Activated naive CD4-positive, alpha-beta T cell treated with anti-CD3 and anti-CD28 coated beads, Interleukin-2, amount 50 U/mL, for 16 hours (primary cell): ENCODE measurements around the gene PITPNM1.
"Not testable (repeated sequence)": the region's sequence is repeated elsewhere in the genome, so short reads cannot be mapped to it uniquely, and the experiment has no call there.

Experiments
- DNase-seq: peaks from one replicate; pipeline ENCODE4 v3.0.0-alpha.2; 2020

Gene PITPNM1

DNA sequence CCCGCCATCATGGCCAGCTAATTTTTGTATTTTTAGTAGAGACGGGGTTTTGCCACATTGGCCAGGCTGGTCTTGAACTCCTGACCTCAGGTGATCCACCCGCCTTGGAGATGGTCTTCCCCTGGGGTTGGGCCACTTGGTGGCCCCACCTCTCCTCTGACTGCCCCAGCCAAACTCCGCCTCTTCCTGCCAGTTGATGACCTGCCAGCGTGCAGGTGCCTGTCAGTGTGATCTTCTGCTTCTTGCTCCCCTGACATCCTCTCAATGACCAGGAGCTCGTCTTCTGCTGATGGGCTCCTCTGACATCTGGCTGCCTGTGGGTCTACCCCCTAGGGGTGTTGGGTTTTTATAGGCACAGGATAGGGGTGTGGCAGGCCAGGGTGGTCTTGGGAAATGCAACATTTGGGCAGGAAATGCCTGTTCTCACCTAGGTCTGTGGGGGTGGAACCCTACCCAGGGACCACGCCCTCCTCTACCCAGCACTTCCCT, 19.2 kb downstream of the PITPNM1 start:
- DNase-seq: not testable (repeated sequence)

- peak; percentile 65 for DNase-seq
Measured at GRCh38 chr11:67484847-67485311, 20.3 kb downstream of the PITPNM1 start.

DNA sequence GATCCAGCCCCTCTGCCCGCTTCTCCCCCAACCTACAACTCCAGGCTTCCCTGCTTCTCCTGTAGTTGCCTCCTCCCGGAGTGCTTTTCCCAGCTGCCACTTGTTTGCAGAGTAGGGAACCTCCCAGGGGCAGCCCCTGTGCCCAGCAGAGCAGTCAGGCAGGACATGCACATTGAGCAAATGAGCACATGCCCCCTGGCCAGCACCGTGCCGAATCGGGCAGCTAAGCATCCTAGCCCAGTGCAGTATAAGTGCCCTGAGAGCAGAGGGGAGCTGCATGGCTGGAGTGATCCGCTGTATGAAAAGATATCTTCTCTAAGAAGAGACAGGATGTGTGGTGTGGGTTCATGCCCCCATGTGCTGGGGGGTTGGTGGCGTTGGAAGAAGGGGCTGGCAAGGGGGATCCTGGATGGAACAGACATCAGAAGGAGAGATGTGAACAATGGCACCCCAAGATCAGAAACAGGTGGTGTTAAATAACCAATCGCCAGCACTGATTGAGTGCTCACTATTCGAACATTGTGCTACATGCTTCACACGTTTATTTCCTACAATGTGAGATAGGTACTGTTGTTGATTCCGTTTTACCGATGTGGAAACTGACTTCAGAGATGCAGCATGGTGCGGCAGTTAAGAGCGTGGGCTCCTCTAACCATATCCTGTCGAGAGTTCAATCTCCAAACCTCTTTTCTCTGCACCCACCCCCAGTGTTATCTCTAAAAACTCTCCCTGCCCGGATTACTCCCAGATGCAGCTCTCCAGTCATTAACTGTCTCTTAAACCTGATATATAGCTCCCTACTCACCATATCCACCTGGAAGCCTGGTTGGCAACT, 21.1 kb downstream of the PITPNM1 start:
- peak; percentile 45 for DNase-seq

- DNase-seq: peak; percentile 98
Measured at GRCh38 chr11:67482827-67483798, 22.1 kb downstream of the PITPNM1 start, which contains the start of gene AIP. Gene AIP (plus strand): TSS chr11:67483026. CDS start chr11:67483159, 133 bp downstream.

- no peak for DNase-seq
Measured at GRCh38 chr11:67482275-67482826, 22.8 kb downstream of the PITPNM1 start.

DNA sequence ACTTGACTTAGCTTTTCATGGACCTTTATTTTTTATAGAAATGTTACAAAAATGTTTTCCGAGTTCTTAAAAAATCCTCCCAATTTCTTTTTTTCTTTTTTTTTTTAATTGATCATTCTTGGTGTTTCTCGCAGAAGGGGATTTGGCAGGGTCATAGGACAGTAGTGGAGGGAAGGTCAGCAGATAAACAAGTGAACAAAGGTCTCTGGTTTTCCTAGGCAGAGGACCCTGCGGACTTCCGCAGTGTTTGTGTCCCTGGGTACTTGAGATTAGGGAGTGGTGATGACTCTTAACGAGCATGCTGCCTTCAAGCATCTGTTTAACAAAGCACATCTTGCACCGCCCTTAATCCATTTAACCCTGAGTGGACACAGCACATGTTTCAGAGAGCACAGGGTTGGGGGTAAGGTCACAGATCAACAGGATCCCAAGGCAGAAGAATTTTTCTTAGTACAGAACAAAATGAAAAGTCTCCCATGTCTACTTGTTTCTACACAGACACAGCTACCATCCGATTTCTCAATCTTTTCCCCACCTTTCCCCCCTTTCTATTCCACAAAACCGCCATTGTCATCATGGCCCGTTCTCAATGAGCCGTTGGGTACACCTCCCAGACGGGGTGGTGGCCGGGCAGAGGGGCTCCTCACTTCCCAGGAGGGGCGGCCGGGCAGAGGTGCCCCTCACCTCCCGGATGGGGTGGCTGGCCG, 27.7 kb downstream of the PITPNM1 start:
- not testable (repeated sequence) for DNase-seq

GRCh38 chr11:67476692-67477091, 28.5 kb downstream of the PITPNM1 start:
- not testable (repeated sequence) for DNase-seq

DNA sequence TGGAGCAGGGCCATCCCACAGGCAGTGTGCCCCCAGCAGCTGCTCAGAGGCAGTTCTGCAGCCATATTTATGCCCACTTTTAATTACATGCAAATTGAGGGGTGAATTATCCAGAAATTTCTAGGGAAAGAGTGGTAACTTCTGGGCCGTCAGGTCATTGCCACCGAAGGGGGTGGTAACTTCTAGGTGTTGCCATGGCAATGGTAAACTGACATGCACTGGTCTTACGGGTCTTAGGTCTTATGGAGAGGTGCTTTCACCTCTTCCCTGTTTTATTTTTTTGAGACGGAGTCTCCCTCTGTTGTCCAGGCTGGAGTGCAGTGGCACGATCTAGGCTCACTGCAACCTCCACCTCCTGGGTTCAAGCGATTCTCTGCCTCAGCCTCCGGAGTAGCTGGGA, 32.3 kb downstream of the PITPNM1 start:
- DNase-seq: no peak

DNA sequence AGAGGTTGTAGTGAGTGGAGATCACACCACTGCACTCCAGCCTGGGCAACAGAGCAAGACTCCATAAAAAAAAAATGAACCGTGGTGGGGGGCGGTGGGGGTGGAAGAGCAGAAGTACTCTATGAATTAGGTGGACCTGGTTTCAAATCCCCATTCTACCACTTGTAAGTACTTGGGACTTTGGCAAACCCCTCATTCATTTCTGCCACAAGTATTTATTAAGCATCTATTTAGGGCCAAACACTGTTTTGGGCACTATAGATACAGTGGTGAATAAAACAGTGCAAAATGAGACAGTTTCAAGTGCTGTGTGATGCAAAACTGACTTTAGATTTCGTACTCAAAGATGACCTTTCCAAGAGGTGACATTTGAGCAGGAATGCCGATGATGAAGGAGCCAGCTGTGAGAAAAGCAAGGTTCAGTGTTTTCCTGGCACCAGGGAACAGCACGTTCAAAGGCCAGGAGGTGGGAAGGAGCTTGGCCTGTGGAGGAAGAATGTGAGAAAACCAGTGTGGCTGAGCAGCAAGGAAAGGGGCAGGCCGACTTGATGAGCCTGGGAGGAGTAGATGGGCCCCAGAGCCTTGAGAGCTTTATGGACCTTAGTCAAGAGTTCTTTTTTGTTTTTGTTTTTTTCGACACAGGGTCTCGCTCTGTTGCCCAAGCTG, 34.7 kb downstream of the PITPNM1 start:
- DNase-seq: no peak

- no peak for DNase-seq
Measured at GRCh38 chr11:67469508-67469811, 35.7 kb downstream of the PITPNM1 start.

DNA sequence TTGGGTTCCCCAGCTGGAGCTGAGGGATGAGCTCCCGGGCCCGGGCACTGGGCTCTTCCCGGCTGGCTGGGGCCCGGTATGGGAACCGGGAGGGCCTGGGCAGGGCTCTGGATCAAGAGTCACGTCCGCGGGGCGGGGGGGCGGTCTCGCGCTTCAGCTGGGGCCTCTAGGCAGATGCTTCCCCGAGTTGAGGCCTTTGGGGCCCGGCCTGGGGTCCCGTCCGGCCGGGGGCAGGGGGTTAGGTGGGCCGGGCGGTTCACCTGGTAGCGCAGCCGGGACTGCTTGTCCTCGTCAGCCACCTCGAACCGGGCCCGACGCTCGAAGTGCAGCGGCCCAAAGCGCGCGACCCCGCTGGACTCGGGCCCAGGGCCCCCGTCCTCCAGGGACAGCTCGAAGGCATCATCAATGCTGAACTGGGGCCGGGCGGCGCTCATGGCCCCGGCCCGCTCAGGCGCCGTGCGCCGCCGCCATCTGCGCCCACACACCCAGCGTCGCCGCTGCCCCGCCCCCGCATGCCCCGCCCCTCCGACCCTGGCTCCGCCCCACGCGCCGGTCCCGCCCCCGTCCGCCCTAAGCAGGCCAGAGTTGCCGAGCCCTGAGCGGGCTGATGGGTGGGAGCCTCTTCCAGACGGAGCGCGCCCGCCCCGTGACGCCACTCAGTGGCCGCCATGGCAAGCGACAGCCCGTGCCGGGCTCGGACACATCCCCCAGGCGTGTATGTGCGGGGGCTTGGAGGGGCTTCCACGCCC, 36.2 kb downstream of the PITPNM1 start, which contains the start of gene TMEM134:
TSS of gene TMEM134 (minus strand) at position 493 of the 749 bp plus-strand sequence. CDS start at position 434, 59 bp downstream.
- peak; percentile 89 for DNase-seq

DNA sequence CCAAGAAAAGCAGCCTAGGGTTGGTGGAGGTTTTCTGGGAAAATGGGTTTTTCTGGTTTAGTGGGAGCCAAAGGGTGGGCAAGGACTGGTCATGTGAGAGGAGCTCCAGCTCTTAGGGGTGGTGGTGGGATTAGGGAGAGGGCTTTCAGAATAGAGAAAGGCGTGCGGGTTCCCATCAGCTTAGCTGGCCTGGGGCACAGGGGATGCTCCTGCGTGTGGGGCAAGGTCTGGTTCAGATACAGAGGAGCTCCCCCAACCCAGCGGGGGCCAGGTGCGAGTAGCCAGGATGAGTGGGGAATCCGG, 36.8 kb downstream of the PITPNM1 start:
- DNase-seq: no peak

DNA sequence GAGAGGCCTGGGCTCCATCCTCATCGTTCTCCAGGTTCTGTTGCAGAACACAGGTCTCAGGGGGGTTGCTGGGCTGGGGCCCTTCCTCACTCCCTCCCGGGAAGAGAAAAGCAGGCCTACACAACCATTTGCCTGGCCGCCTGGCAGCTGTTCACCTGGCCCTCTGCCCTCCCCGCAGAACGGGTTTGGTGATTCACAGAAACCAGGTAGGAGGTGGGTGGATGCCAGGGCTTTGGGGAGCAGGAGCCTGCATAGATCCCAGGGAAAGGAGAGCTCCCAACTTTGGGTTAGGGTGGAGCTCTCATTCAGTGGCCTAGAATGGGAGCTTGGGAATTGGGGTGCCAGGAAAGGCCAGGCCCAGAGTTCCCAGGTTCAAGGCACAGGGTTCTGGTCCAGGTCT, 37.1 kb downstream of the PITPNM1 start:
- DNase-seq: peak; percentile 39

DNA sequence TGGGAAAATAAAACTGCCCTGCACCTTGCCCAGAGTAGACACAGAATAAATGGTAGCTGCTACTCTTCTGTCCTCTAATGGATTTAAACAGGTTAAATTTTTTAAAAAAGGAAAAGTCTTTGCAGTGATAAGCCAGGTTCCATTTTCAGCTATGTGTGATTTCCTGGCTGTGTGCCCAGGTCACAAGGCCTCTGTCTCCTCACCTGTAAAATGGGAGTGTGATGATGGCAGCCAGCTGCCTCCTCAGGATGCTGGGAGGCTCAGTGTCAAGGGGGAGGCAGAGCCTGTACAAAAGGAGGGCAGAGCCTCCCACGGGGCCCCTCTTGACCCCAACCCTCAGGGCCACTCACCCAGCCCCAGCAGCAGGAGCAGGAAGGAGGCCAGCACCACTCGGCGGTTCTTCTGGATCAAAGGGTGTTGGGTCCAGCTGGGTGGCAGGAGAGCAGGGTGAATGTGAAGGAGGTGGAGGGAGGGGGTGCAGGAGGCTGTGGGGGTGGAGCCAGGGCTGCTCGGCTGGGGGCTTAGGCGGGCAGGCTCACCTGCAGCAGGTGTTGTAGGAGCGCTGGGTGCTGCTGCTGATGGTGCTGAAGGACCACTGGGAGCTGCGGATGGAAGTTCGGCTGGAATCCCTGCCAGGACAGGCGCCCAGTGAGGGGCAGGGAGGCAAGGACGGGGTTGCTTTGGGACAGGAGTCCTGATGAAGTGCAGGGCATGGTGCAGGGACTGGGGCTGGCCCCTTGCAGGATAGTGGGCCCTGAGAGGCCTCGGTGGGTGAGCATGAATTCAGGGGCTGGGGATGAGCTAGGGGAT, 38.0 kb downstream of the PITPNM1 start:
- DNase-seq: no peak

- DNase-seq: no peak
Measured at GRCh38 chr11:67466367-67466766, 38.8 kb downstream of the PITPNM1 start.

DNA sequence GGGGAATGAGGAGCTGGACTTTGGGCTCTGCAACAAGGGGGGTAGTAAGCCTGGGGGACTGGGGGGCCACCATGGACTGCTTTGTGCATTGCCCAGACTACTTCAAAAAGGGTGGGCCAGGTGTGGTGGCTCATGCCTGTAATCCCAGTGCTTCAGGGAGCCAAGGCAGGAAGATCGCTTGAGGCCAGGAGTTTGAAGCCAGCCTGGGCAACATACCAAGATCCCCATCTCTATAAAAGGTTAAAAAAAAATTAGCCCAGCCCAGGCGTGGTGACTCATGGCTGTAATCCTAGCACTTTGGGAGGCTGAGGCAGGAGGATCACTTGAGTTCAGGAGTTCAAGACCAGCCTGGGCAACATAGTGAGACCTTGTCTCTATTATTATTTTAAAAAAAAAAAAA, 39.6 kb downstream of the PITPNM1 start:
- not testable (repeated sequence) for DNase-seq

GRCh38 chr11:67465189-67465510, 40.0 kb downstream of the PITPNM1 start:
- no peak for DNase-seq

GRCh38 chr11:67464411-67465188, 40.6 kb downstream of the PITPNM1 start:
- DNase-seq: peak; percentile 90

DNA sequence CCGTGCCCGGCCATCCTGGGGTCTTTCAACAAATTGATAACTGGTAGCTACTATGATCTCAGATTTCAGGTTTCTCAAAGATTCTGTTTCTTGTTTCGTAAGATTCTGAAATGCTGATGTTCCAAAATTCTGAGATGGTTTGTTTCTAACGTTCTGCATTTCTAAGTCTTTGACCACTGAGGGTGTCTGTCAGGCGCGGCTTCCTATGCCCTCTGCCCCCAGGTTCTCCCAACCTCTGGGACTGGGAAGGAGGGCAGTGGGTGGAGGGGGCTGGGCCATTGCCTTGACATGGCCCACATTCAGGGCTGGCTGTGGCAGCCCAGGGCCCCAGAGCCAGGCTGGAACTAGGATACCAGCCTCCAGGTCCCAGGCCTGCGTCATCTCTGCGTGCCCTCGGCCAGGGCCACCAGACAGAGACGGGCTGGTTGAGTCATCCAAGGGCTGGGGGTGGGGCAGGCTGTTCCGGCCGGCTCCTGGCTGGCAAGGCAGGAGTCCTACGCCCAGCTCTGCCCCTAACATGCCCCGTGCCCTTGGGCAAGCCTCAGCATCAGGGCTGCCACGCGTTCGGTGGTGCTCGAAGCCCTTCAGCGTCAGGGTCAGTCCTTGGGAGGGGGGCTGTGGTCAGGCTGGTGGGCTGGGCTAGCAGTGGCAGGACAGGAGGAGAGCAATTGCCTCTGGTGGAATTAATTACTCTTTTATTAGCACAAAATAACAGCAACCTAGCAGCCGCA, 41.3 kb downstream of the PITPNM1 start:
- no peak for DNase-seq
